HepG2 (cell line): ENCODE measurements around the gene GADD45A.
"Not testable (repeated sequence)": the region's sequence is repeated elsewhere in the genome, so short reads cannot be mapped to it uniquely, and the experiment has no call there.

ENCODE experiments used
- BRCA1 ChIP-seq: sonication (generic); formaldehyde crosslinking; IDR thresholded peaks from 2 replicates; pipeline ENCODE4 v1.4.0; 2020; ENCODE audit warnings: missing genetic modification reagents
- FOXK2 ChIP-seq: fragments of 450-650 bp; IDR thresholded peaks from 2 replicates; pipeline ENCODE4 v1.6.1; 2016
- JUNB ChIP-seq: sonication (generic); formaldehyde crosslinking; IDR thresholded peaks from 2 replicates; pipeline ENCODE4 v1.8.0; 2022; ENCODE audit warnings: missing genetic modification reagents, mild to moderate bottlenecking, borderline replicate concordance
- NR2C2 ChIP-seq: sonication (generic); formaldehyde crosslinking; IDR thresholded peaks from 2 replicates; pipeline ENCODE4 v1.4.0; 2020; ENCODE audit warnings: missing genetic modification reagents, mild to moderate bottlenecking, moderate library complexity, borderline replicate concordance
- NR2F6 ChIP-seq, 2 experiments: IDR thresholded peaks; 2 replicates each; pipeline ENCODE4 v1.6.1; 2016; ENCODE audit warnings: antibody characterized with exemption in 1 of 2, mild to moderate bottlenecking in 1 of 2
- PHF20 ChIP-seq: sonication (generic); formaldehyde crosslinking; IDR thresholded peaks from 2 replicates; pipeline ENCODE4 v1.5.0; 2020; ENCODE audit warnings: mild to moderate bottlenecking, missing genetic modification reagents
- POLR2AphosphoS5 ChIP-seq: IDR thresholded peaks from 2 replicates; pipeline ENCODE4 v1.6.1; 2012; ENCODE audit warnings: low read depth, low read length
- TAF1 ChIP-seq: sonication (generic); formaldehyde crosslinking; IDR thresholded peaks from 2 replicates; pipeline ENCODE4 v1.4.0; 2020; ENCODE audit warnings: missing genetic modification reagents
- ZNF121 ChIP-seq: sonication (generic); formaldehyde crosslinking; IDR thresholded peaks from 2 replicates; pipeline ENCODE4 v1.5.0; 2020; ENCODE audit warnings: mild to moderate bottlenecking, missing genetic modification reagents
- TF ChIP-seq, protein P1 (sequence below): sonication (generic); formaldehyde crosslinking; IDR thresholded peaks from 2 replicates; pipeline ENCODE4 v1.4.0; 2020; ENCODE audit warnings: missing genetic modification reagents; ENCODE audit errors: not compliant biosample characterization
- TF ChIP-seq, protein P2 (sequence below): sonication (generic); formaldehyde crosslinking; IDR thresholded peaks from 2 replicates; pipeline ENCODE4 v1.5.0; 2020; ENCODE audit warnings: mild to moderate bottlenecking, missing genetic modification reagents, moderate library complexity

DNA sequence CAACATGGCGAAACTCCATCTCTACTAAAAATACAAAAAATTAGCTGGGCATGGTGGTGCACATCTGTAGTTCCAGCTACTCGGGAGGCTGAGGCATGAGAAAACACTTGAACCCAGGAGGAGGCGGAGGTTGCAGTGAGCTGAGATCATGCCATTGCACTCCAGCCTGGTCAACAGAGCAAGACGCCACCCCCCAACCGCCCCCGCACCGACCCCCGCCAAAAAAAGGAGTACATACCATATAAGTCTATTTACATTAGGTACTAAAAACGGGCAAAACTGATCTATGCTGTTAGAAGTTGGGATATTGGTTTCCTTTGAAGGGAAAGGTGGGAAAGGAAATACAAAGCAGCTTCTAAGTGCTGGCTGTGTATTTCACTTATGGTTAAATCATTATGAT lies 45.3 kb downstream of the GADD45A start:
- not testable (repeated sequence) for TF ChIP-seq NR2F6 (IDR thresholded peaks at IDR 0.05); NR2F6 (CRISPR knock-in tag; IDR thresholded peaks at IDR 0.05); BRCA1 (CRISPR knock-in tag); PHF20 (CRISPR knock-in tag); JUNB (CRISPR knock-in tag); FOXK2; POLR2AphosphoS5; TAF1; NR2C2 (CRISPR knock-in tag); ZNF121
- TF ChIP-seq, protein P1, sequence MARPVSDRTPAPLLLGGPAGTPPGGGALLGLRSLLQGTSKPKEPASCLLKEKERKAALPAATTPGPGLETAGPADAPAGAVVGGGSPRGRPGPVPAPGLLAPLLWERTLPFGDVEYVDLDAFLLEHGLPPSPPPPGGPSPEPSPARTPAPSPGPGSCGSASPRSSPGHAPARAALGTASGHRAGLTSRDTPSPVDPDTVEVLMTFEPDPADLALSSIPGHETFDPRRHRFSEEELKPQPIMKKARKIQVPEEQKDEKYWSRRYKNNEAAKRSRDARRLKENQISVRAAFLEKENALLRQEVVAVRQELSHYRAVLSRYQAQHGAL (CRISPR knock-in tag): not testable (repeated sequence)
- TF ChIP-seq, protein P2, sequence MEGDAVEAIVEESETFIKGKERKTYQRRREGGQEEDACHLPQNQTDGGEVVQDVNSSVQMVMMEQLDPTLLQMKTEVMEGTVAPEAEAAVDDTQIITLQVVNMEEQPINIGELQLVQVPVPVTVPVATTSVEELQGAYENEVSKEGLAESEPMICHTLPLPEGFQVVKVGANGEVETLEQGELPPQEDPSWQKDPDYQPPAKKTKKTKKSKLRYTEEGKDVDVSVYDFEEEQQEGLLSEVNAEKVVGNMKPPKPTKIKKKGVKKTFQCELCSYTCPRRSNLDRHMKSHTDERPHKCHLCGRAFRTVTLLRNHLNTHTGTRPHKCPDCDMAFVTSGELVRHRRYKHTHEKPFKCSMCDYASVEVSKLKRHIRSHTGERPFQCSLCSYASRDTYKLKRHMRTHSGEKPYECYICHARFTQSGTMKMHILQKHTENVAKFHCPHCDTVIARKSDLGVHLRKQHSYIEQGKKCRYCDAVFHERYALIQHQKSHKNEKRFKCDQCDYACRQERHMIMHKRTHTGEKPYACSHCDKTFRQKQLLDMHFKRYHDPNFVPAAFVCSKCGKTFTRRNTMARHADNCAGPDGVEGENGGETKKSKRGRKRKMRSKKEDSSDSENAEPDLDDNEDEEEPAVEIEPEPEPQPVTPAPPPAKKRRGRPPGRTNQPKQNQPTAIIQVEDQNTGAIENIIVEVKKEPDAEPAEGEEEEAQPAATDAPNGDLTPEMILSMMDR (CRISPR knock-in tag): not testable (repeated sequence)
